Measurements from ENCODE around the gene BTBD19.

DNA sequence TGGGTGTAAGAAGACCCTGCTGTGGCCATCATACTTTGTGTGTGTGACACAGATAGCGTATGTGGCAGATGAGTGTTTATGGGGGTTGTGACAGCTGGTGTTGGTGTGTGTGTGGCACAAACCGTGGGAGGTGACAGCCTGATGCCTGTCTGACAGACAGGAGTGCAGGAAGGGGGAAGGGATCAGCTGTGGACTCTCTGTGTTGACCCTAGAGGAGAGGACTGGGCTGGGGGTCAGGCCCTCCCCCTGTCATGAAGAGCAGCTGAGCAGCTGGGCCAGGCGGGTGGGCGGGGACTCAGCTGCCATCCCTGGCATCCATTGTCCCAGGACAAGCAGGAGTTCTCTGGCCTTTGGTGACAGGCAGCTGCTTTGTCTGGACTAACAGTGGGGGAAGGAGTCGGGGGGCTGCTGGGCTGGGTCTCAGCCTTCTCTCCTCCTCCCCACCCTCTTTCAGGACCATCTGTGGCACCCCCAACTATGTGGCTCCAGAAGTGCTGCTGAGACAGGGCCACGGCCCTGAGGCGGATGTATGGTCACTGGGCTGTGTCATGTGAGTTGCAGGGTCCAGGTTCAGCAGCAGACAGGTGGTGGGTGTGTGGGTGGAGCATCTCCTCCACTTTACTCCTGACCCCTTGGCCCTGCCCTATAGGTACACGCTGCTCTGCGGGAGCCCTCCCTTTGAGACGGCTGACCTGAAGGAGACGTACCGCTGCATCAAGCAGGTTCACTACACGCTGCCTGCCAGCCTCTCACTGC, 5.8 kb upstream of the BTBD19 start:
- TF ChIP-seq, protein P1, sequence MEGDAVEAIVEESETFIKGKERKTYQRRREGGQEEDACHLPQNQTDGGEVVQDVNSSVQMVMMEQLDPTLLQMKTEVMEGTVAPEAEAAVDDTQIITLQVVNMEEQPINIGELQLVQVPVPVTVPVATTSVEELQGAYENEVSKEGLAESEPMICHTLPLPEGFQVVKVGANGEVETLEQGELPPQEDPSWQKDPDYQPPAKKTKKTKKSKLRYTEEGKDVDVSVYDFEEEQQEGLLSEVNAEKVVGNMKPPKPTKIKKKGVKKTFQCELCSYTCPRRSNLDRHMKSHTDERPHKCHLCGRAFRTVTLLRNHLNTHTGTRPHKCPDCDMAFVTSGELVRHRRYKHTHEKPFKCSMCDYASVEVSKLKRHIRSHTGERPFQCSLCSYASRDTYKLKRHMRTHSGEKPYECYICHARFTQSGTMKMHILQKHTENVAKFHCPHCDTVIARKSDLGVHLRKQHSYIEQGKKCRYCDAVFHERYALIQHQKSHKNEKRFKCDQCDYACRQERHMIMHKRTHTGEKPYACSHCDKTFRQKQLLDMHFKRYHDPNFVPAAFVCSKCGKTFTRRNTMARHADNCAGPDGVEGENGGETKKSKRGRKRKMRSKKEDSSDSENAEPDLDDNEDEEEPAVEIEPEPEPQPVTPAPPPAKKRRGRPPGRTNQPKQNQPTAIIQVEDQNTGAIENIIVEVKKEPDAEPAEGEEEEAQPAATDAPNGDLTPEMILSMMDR (IDR thresholded peaks at IDR 0.05) = no peak
- TF ChIP-seq SMC3 (IDR thresholded peaks at IDR 0.05) = no peak
- TF ChIP-seq FOSL2 (IDR thresholded peaks at IDR 0.05) = no peak
- TF ChIP-seq FOSL2 (CRISPR knock-in tag; IDR thresholded peaks at IDR 0.05) = no peak
- TF ChIP-seq, protein P2, sequence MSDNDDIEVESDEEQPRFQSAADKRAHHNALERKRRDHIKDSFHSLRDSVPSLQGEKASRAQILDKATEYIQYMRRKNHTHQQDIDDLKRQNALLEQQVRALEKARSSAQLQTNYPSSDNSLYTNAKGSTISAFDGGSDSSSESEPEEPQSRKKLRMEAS (IDR thresholded peaks at IDR 0.05) = no peak
- TF ChIP-seq, protein P3, sequence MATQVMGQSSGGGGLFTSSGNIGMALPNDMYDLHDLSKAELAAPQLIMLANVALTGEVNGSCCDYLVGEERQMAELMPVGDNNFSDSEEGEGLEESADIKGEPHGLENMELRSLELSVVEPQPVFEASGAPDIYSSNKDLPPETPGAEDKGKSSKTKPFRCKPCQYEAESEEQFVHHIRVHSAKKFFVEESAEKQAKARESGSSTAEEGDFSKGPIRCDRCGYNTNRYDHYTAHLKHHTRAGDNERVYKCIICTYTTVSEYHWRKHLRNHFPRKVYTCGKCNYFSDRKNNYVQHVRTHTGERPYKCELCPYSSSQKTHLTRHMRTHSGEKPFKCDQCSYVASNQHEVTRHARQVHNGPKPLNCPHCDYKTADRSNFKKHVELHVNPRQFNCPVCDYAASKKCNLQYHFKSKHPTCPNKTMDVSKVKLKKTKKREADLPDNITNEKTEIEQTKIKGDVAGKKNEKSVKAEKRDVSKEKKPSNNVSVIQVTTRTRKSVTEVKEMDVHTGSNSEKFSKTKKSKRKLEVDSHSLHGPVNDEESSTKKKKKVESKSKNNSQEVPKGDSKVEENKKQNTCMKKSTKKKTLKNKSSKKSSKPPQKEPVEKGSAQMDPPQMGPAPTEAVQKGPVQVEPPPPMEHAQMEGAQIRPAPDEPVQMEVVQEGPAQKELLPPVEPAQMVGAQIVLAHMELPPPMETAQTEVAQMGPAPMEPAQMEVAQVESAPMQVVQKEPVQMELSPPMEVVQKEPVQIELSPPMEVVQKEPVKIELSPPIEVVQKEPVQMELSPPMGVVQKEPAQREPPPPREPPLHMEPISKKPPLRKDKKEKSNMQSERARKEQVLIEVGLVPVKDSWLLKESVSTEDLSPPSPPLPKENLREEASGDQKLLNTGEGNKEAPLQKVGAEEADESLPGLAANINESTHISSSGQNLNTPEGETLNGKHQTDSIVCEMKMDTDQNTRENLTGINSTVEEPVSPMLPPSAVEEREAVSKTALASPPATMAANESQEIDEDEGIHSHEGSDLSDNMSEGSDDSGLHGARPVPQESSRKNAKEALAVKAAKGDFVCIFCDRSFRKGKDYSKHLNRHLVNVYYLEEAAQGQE (IDR thresholded peaks at IDR 0.05) = no peak
- no peak for TF ChIP-seq RAD21 (conservative IDR thresholded peaks at IDR 0.05 in 1 of 2, IDR thresholded peaks at IDR 0.05 in 1 of 2)
- TF ChIP-seq BHLHE40 (IDR thresholded peaks at IDR 0.05; ENCODE audit: low read depth, low read length) = no peak
- TF ChIP-seq POLR2A (IDR thresholded peaks at IDR 0.05; ENCODE audit: low read length) = no peak
- no peak for TF ChIP-seq RNF2 (IDR thresholded peaks at IDR 0.05; ENCODE audit: borderline replicate concordance, low read depth)
- TF ChIP-seq CHD4 (IDR thresholded peaks at IDR 0.05; ENCODE audit: borderline replicate concordance) = no peak
- TF ChIP-seq, protein P4, sequence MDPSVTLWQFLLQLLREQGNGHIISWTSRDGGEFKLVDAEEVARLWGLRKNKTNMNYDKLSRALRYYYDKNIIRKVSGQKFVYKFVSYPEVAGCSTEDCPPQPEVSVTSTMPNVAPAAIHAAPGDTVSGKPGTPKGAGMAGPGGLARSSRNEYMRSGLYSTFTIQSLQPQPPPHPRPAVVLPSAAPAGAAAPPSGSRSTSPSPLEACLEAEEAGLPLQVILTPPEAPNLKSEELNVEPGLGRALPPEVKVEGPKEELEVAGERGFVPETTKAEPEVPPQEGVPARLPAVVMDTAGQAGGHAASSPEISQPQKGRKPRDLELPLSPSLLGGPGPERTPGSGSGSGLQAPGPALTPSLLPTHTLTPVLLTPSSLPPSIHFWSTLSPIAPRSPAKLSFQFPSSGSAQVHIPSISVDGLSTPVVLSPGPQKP (IDR thresholded peaks at IDR 0.05; ENCODE audit: low read depth, low read length) = no peak
- TF ChIP-seq POLR2AphosphoS2 (conservative IDR thresholded peaks at IDR 0.05; ENCODE audit: low read length) = no peak
- no peak for TF ChIP-seq EP300 (IDR thresholded peaks at IDR 0.05)
